CMK (cell line): ENCODE data around the gene CENPC.
"Not testable (repeated sequence)": the region's sequence is repeated elsewhere in the genome, so short reads cannot be mapped to it uniquely, and the experiment has no call there.

Experiments
- DNase-seq: peaks from one replicate; pipeline ENCODE4 v3.0.0-alpha.2; 2010; ENCODE audit warnings: low read depth

The CENPC gene

DNA sequence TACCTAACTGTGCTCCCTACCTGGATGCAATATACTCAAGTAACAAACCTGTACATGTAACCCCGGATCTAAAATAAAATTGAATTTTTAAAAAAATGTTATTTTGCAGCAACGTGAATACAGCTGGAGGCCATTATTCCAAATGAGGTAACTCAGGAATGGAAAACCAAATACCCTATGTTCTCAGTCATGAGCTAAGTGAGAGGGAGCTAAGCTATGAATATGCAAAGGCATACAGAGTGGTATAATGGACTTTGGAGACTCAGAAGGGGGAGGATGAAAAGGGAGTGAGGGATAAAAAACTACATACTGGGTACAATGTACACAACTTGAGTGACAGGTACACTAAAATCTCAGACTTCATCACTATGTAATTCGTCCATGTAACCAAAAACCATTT is 78.6 kb downstream of the CENPC start:
- no peak for DNase-seq

DNA sequence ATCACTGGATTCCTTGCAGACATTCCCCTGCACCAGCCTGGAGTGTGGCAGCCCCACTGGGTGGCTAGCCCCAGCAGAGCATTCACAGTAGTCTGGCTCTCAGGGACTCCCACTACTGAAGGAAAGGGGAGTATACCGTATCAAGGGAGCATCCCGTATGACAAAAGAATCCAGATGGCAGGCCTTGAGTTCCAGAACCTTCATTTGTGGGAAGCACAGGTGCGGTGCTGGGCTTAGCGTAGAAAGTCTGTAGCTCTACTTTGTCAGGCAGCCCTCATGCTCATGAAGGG is 79.6 kb downstream of the CENPC start:
- no peak for DNase-seq

- no peak for DNase-seq
Observed at GRCh38 chr4:67465032-67465762, 80.1 kb downstream of the CENPC start.

- DNase-seq = no peak
Observed at GRCh38 chr4:67460574-67460973, 84.7 kb downstream of the CENPC start.

DNA sequence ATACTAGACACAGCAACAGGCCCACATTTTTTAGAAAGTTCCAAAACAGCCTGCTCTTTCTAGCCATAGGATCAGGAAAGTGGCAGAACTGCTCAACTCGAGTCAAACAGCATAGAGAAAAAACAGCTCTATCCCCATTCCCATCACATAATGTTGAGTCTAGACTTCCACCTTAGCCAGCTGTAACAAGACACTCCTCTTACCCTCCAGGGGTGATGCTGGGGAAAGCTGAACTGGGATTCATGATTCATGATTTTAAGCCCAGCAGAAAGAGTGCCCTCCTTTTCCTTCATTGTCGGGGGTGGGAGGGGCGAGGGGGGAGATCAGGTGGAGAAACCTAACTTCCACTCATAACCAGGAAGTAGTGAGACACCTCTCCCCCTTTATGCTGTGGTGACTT is 86.1 kb downstream of the CENPC start:
- no peak for DNase-seq

GRCh38 chr4:67456577-67457196 is 88.6 kb downstream of the CENPC start:
- DNase-seq = no peak

- DNase-seq = not testable (repeated sequence)
Observed at GRCh38 chr4:67452846-67453205, 92.5 kb downstream of the CENPC start.

GRCh38 chr4:67452100-67452845 is 93.0 kb downstream of the CENPC start:
- DNase-seq = no peak

DNA sequence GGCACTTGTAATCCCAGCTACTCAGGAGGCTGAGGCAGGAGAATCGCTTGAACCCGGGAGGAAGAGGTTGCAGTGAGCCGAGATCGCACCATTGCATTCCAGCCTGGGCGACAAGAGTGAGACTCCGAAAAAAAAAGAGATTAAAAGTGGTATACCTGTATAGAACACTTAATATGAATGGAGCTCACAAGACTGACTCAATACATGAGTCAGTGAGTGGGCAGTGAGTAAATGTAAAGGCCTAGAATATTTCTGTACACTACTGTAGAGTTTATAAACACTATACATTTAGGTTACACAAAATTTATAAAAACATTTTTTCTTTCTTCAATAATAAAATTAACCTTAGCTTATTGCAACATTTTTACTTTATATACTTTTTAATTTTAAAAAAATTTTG is 93.8 kb downstream of the CENPC start:
- no peak for DNase-seq

- DNase-seq = no peak
Observed at GRCh38 chr4:67448621-67449020, 96.7 kb downstream of the CENPC start.

- DNase-seq = no peak
Observed at GRCh38 chr4:67447873-67448272, 97.4 kb downstream of the CENPC start.

GRCh38 chr4:67446811-67447210 is 98.5 kb downstream of the CENPC start:
- DNase-seq = no peak

- DNase-seq = not testable (repeated sequence)
Observed at GRCh38 chr4:67445881-67446280, 99.4 kb downstream of the CENPC start.

GRCh38 chr4:67438975-67439374 is 106.3 kb downstream of the CENPC start:
- no peak for DNase-seq

DNA sequence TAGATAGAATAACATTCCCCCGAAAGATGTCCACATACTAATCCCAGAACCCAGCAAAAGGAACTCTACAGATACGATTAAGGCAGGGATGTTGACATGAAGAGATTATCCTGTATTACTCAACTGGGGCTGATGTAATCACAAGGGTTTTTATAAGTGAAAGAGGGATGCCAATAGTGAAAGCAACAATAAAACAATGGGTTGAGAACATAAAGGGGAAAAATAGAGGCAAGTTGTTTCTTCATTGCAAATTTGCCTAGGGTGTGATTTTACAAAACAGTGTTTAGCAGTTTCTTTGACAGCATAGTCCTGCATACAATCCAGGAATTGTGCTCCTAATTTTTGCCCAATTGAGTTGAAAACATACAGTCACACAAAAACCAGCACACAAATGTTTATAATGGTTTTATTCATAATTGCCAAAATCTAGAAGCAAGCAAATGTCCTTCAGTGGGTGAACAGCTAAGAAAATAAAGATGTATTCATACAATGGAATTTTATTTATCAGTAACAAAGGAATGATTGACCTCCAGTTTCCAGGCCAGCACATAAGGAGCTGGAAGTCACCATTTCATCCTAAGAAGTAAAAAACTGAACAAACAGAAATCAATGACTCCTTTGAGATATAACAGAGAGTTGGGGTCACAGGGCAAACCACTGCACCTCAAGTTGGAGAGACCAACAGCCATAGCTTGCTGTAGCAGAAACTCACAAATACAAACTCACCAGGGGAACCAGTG is 107.2 kb downstream of the CENPC start:
- no peak for DNase-seq

DNA sequence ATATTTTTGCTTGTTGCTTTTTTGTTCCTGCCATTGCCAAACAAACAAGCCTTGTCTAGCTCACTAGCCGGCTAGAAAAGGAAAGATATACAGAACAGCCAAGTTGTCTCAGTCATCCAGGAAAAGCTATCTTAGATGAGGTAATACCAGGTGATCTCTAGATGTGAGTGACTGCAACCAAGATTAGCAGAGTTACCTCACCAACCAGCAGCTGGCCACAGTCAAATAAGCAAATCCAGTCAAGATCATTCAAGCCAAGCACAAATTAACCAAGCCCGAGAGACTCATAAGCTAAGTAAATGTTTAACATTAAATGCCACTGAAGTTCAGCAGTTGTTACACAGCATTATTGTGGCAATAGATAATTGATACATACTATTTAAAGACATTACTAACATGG is 108.6 kb downstream of the CENPC start:
- DNase-seq = no peak

DNA sequence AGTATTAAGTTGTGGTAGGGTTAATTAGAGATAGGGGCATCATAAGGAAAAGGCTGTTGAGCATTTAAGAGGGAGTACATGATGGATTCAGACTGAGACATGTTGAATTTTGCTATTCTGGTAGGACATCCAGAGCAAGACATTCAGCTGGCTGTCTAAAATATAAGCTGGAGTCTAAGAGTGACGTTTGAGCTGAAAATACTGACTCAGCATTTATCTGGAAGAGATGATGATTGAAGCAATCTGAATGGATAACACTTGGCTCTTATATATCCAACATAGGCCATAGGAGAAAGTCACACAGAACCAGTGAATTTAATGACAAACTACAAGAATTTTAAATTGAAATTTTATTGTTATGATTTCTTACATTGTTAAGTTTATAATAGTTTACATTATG is 114.3 kb downstream of the CENPC start:
- DNase-seq = no peak

GRCh38 chr4:67428819-67429218 is 116.5 kb downstream of the CENPC start:
- DNase-seq = no peak
